Measurements from ENCODE around the gene LRCH3.
"Not testable (repeated sequence)": the region's sequence is repeated elsewhere in the genome, so short reads cannot be mapped to it uniquely, and the experiment has no call there.

Gene LRCH3

DNA sequence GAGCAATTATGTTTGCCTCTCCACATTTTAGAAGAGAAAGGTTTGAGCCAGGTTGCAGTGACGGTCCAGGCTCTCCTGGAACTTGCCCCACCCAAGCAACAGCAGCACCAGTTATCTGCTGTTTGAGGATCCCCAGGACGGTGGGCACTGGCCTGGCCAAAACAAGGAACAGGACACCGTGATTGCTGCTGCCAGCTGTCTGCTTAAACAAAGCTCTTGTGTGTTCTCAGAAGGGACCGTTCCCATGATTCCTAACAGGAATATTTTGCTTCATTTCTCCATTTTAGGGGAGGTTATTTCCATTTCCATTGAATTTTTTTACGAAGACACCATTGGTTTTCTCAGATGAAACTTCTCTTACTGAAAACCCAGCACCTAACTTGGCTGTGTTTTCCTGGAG, 92.5 kb downstream of the LRCH3 start:
- no peak for DNase-seq (ENCODE audit: low read depth)

DNA sequence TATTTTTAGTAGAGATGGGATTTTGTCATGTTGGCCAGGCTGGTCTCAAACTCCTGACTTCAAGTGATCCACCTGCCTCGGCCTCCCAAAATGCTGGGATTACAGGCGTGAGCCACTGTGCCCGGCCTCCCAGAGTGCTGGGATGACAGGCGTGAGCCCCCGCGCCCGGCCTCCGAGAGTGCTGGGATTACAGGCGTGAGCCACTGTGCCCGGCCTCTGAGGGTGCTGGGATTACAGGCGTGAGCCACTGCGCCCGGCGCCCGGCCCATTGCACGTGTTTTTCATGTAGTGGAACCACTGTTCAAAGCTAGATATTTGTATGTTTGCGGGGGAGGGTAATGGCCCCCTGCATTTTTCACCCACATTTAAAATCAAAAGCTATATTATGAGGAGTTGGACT, 93.3 kb downstream of the LRCH3 start:
- not testable (repeated sequence) for DNase-seq (ENCODE audit: low read depth)

DNA sequence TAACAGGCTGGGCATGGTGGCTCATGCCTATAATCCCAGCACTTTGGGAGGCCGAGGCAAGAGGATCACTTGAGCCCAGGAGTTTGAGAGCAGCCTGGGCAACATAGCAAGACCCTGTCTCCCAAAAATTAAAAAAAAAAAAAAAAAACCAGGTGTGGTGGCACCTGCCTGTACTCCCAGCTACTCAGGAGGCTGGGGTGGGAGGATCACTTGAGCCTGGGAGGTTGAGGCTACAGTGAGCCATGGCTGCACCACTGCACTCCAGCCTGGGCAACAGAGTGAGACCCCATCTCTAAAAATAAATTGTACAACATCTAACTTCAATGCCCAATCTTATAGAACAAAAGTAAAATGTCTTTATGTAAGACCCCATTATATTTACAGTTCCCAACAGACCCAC, 95.0 kb downstream of the LRCH3 start:
- not testable (repeated sequence) for DNase-seq (ENCODE audit: low read depth)

GRCh38 chr3:197887430-197888053, 96.5 kb downstream of the LRCH3 start:
- DNase-seq (ENCODE audit: low read depth): not testable (repeated sequence)

- DNase-seq (ENCODE audit: low read depth): no peak
Measured at GRCh38 chr3:197888511-197888910, 97.5 kb downstream of the LRCH3 start.

- no peak for DNase-seq (ENCODE audit: low read depth)
Measured at GRCh38 chr3:197889204-197889930, 98.3 kb downstream of the LRCH3 start.

- no peak for DNase-seq (ENCODE audit: low read depth)
Measured at GRCh38 chr3:197890693-197891092, 99.6 kb downstream of the LRCH3 start.

GRCh38 chr3:197892162-197892561, 101.1 kb downstream of the LRCH3 start:
- no peak for DNase-seq (ENCODE audit: low read depth)

DNA sequence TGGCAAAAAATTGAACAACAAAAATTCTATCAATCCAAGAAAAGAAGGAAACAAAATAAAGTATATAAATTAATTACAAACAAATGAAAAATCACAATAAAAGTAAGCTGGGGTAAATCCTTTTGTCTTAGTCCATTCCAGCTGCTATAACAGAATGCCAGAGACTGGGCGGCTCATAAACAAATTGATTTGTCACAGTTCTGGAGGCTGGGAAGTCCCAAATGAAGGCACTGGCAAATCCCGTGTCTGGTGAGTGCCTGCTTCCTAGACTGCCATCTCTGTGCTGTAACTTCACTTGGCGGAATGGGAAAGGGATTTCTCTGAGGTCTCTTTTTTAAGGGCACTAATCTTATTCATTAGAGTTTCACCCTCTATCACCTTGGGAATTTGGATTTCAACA, 105.4 kb downstream of the LRCH3 start:
- DNase-seq (ENCODE audit: low read depth): no peak

DNA sequence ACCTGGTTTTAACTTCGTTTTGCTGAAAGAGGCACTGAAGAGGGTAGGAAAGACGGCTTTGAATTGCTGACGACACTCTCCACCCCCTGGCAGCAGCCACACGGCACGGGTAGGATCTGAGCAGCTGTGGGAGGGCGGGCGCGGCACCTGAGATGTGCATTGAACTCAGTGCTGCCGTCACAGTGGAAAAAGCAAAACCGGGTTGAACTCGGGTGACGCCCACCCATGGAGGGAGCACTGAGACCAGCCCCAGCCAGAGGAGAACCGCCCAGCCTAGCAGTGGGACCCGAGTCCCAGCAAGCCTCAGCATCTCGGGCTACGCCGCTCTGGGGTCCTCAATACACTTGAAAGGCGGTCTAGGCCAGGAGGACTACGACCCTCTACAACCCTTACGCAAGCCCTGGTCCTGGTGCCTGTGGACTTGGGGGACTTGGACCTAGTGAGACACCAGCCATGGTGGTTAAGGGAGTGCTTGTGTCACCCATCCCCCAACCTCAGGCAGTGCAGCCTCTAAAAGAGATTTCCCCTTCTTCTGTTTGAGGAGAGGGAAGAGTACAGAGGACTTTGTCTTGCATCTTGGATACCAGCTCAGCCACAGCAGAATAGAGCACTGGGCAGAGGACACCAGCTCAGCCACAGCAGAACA, 108.9 kb downstream of the LRCH3 start:
- no peak for DNase-seq (ENCODE audit: low read depth)

DNA sequence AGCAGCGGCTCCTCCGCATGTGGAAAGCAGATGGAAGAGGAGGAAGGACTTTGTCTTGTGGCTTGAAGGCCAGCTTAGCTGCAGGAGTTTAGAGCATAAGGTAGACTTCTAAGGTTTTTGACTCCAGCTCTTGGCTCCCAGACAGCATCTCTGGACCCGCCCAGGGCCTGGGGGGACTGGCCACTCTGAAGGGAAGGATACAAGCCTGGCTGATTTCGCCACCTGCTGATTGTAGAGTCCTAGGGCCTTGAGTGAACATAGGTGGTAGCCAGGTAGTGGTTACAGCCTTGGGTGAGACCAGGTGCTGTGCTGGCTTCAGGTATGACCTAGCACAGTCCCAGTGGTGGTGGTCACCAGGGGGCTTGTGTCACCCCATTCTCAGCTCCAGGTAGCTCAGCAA, 110.6 kb downstream of the LRCH3 start:
- DNase-seq (ENCODE audit: low read depth): no peak

DNA sequence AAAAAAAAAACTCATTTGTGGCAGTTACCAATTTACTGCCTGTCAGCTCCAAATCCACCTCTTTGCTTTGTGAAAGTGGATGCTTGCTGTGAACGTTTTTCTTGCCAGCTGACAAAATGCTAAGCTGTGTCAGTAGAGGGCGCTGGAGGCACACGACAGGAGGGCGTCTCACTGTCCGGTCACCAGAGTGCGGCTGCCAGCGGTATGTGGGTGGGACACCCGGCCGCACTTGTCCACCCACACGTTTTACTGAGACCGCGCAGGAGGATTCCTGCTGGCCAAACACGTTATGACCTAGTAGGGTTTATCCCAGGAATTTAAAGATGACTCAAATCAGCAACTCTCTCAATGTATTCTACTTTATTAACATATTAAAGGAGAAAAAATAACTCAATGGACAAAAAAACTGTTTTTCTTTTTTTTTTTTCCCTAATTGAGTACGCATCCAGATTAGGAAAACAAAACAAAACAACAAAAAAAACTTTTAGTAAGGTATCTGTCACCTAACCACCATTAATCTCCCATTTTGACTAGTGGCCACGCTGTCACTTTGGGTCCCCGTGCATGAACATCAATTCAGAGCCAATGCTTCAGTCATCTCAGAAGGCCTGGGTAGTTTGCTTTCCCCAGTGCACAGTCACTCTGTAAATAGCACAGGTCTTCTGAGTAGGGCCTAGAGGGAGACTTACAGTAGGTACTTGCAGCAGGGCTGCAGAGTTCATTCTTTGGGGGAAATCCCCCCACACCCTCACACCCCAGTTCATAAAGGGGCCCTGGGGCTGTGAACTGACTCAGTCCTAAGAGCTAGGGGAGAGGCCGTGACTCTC, 115.2 kb downstream of the LRCH3 start:
- DNase-seq (ENCODE audit: low read depth): peak; percentile 85

- DNase-seq (ENCODE audit: low read depth): no peak
Measured at GRCh38 chr3:197906850-197907187, 115.8 kb downstream of the LRCH3 start.

DNA sequence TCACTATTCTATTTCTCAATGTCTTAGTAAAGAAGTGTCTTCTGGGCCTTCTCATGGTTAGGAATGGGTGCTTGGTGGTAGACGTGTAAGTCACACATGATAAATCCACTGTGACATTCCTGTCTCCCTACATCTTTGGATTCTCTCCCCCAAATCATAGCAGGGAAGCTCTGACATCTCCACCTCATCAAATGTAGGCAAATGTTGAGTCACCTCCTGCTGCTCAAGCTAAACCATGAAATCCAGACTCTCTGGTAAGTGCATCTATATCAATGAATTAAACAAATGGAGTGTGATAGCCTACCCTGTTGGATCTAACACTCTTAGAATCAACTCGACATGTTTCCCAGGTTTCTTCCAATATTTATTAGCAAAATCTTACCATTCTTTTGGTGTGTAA, 116.1 kb downstream of the LRCH3 start:
- no peak for DNase-seq (ENCODE audit: low read depth)

- DNase-seq (ENCODE audit: low read depth): peak; percentile 19
Measured at GRCh38 chr3:197908550-197908949, 117.5 kb downstream of the LRCH3 start.

DNA sequence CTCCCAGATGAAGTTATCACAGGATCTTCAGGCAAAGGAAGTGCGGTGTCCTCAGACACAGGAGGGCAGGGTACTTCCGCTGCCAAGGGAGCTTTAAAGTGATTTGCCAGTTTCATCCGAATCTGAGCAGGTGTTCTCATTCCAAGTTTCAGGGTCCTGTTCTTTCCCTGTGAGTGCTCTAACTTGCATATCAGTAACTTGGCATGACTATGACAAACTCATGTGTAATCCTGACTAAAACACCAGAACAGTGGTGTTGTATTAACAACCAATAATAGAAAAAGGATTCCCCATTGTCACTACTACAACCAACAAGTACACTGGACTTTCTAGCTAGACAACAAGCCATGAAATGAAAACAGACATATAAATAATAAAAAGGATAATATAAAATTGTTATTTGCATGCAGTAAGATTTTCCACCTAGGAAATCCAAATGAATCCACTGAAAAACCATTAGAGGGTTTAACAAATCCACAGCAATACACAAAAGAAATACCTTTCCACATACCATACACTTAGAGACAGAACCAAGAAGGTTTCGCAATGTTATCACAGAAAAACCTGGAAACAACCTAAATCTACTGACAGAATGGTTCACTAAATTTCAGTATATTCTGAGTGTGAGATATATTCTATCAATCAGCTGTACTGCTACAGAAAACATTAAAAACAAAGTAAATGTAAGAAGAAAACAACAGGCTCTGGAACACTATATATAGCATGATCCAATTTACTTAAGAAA, 118.1 kb downstream of the LRCH3 start:
- DNase-seq (ENCODE audit: low read depth): no peak

GRCh38 chr3:197912741-197913476, 121.9 kb downstream of the LRCH3 start:
- DNase-seq (ENCODE audit: low read depth): no peak

DNA sequence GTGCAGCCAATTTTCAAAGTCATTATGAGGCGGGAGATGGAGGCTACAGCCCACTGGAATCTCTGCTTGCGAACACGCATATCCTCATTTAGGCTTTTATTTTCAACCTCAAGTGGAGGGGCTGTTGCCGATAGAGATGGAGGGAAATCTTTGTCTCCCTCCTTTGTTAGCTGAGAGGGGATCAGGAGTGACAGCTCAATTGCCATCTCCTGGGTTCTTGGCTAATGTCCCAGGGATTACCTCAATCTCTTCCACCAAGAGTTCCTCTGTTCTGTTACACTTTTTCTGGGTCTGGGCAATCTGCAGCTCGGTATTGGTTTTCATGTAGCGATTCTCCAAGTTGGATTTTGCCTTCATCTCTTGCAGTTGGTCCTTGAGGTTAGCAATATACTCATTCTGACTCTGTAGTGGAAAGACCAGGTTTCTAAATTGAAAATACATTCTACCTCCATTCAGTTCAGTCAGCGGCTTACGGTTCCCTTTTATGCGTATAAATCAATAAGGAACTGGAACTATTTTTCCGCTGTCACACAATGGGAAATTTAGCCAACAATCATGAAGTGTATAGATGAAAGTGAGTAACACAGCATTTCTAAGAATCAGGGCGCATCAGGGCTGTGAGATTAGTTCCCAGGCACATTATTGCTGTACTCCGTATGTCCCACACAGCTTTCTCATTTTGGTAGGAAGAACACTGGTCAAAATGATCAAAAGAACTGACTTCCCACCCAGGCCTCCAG, 122.8 kb downstream of the LRCH3 start:
- no peak for DNase-seq (ENCODE audit: low read depth)

DNA sequence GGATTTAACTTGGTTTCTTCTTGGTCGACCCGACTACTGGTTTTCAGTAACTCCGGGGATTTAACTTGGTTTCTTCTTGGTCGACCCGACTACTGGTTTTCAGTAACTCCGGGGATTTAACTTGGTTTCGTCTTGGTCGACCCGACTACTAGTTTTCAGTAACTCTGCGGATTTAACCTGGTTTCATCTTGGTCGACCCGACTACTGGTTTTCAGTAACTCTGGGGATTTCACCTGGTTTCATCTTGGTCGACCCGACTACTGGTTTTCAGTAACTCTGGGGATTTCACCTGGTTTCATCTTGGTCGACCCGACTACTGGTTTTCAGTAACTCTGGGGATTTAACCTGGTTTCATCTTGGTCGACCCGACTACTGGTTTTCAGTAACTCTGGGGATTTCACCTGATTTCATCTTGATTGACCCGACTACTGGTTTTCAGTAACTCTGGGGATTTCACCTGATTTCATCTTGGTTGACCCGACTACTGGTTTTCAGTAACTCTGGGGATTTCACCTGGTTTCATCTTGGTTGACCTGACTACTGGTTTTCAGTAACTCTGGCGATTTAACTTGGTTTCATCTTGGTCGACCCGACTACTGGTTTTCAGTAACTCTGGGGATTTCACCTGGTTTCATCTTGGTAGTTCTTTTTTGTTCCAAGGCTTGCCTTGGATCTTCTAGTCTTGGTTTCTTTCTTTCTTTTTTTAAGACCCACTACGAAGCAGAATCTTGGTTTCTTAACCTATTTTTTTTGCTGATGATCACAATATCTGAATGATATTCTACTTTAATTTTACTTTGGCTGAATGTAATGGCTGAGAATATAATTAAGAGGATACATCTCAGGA, 130.6 kb downstream of the LRCH3 start:
- DNase-seq (ENCODE audit: low read depth): not testable (repeated sequence)

DNA sequence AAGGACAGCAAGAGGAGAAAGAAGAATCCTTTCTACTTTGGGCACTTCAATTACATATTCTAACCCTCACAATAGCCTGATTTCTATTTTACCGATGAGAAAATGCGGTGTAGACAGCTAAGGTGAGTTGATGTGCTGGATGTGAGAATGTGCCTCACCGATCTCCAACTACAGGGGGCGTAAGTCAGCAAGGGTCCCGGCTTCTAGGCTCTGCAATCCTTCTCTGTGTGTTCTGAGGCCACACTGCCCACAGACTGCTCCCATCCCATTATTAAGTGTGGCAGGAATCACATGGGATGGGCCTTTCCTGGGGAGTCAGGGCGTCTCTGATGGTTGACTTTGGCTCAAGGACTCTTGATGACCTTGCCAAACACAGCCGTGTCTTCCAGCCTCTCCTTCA, 135.4 kb downstream of the LRCH3 start:
- no peak for DNase-seq (ENCODE audit: low read depth)

Measured in stromal cell of bone marrow (primary cell).